Measurements from ENCODE around the gene PTPRT.

DNA sequence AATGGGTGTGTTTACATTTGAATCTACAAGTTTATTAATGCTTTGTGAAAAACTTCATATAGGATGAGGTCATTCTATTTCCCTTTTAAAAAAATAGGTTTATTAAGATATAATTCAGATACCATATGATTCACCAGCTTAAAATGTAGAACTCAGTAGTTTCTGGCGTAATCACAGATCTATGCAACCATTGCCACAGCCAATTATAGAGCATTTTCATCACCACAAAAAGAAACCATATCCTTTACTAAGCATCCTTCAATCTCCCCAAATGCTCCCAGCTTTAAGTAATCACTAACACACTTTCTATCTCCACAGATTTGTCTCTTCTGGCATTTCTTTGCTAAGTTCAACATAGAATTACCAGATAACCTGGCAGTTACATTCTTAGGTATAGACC is 137.2 kb downstream of the PTPRT start:
- TF ChIP-seq CTCF (IDR thresholded peaks at IDR 0.05; ENCODE audit: borderline replicate concordance, extremely low read depth, low read length, poor library complexity, severe bottlenecking) (no peak), EZH2 (IDR thresholded peaks at IDR 0.05; ENCODE audit: borderline replicate concordance, low read depth, low read length, severe bottlenecking) (no peak)
